Upper lobe of left lung (tissue), 4 donors: Measurements from ENCODE around the gene MYO7A.

Experiments used
- EP300 ChIP-seq, 4 donors: sonication (generic); formaldehyde crosslinking; IDR thresholded peaks; one replicate each; pipeline ENCODE4 v1.5.1; 2017; ENCODE audit warnings: antibody characterized with exemption in 4 of 4, control low read depth in 2 of 4
- POLR2A ChIP-seq, 4 donors: fragments of 450-650 bp; IDR thresholded peaks; one replicate each; pipeline ENCODE4 v1.5.1; 2016 to 2017; ENCODE audit warnings: antibody characterized with exemption in 4 of 4, mild to moderate bottlenecking in 2 of 4

DNA sequence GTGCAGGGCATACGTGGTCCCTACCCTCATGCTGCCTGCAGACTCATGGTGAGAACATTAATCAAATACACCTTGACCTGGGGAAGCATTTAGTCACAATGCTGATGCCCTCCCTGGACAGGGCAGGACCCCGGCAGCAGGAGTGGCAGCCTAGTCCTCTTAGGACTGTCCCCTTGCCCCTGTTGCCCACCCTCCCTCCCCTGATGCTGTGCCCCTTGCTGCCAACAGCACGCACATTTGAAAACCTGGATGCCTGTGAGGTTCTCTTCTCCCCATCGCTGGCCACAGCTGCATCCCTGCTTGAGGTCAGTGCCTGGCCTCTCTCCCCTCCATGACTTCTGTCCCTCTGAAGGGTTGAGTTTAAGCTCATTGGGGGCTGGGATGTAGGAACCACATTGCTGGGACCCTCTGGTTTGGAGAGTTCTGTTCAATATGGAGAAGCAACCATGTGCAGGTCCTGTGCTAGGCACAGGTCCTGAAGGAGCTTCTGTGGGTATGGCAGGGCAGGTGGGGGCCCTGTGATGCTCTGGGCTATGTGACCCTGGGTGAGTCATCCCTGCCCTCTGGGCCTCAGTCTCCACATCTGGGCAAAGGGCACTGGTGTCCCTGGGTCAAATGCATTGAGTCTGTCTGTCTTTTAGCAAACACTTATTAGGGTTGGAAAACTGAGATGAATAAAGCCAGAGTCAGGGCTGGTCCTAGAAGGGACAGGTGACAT, 31.3 kb downstream of the MYO7A start:
- no peak for TF ChIP-seq POLR2A (IDR thresholded peaks at IDR 0.05)
- TF ChIP-seq EP300 (IDR thresholded peaks at IDR 0.05): no peak
